Left ventricle myocardium inferior (tissue), 1 donor: ENCODE data around the gene TRPM5. TPM values are rescaled to one million over a fixed set of nuclear protein-coding genes. Genes with fewer than 3 reads are reported as not detected.
A peak's percentile ranks its signal among the peaks of the same experiment; 100 is the strongest.

Experiments used
- DNase-seq: peaks from one replicate; pipeline ENCODE4 v3.0.0-alpha.2; 2020
- H3K27ac ChIP-seq: fragments of 200-600 bp; replicated peaks from 2 replicates; pipeline ENCODE4 v1.8.0; 2021
- H3K27me3 ChIP-seq: fragments of 200-600 bp; 2 replicates; pipeline ENCODE4 v1.8.0; 2021; ENCODE audit warnings: low read depth
- H3K36me3 ChIP-seq: fragments of 200-600 bp; 2 replicates; pipeline ENCODE4 v1.8.0; 2021
- H3K4me1 ChIP-seq: fragments of 200-600 bp; 2 replicates; pipeline ENCODE4 v1.8.0; 2021
- H3K4me3 ChIP-seq: fragments of 200-600 bp; 2 replicates; pipeline ENCODE4 v1.8.0; 2021; ENCODE audit warnings: mild to moderate bottlenecking, moderate library complexity
- H3K9me3 ChIP-seq: fragments of 200-600 bp; replicated peaks from 2 replicates; pipeline ENCODE4 v1.8.0; 2021
- intact Hi-C: fragments of 100-400 bp; cut with micrococcal nuclease; formaldehyde crosslinking; loops from one replicate; pipeline ENCODE4 v1.11.0; 2022
- total RNA-seq: library from RNA; stranded (reverse); fragmentation: NEBNext Ultra II Directional; extraction: Animal tissue kit (Norgen Biotek cat#: 25700); gene quantifications from one replicate; pipeline ENCODE4 v1.2.1, GENCODE V29; 2021
- TF ChIP-seq, protein P1 (sequence below): fragments of 200-600 bp; IDR thresholded peaks from 2 replicates; pipeline ENCODE4 v1.8.0; 2021; ENCODE audit warnings: antibody characterized with exemption, mild to moderate bottlenecking, borderline replicate concordance
- donor health status: DM: no; HTN: yes; CAD: no; lungs with severe emphysema.

TRPM5 gene
- total RNA-seq, 1 donor from 2014 or later, result not detected

DNA sequence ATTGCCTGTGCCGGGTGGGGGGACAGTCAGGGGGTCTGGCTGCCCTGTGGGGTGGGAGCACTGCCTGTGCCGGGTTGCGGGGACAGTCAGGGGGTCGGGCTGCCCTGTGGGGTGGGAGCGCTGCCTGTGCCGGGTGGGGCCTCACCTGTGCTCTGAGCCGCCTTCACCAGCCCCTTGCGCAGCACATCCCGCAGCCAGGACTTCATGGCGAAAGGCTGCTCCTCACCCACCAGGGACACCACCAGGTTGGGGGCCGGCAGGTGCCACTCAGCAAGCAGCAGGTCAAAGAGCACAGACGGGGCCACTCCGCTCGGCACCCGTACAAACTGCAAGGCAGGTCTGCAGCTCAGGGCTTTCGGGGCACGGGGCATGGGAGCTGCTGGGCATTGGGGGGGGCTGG is 22.3 kb downstream of the TRPM5 start:
- Histone ChIP-seq H3K27ac (no peak overlapping the region), H3K4me1 (peaks cover 13% of the 10 kb centered on the region), H3K9me3 (no peaks in the 10 kb centered on the region), H3K36me3 (no peaks in the 10 kb centered on the region), H3K27me3 (peaks cover 37% of the 10 kb centered on the region), H3K4me3 (no peak overlapping the region)
- no peak for DNase-seq
- intact Hi-C loops, result loop anchor here (5.0 to 10.0 kb wide), 2 partner anchors 115 to 463 kb away; partner anchors contain the start of gene CDKN1C
- TF ChIP-seq, protein P1, sequence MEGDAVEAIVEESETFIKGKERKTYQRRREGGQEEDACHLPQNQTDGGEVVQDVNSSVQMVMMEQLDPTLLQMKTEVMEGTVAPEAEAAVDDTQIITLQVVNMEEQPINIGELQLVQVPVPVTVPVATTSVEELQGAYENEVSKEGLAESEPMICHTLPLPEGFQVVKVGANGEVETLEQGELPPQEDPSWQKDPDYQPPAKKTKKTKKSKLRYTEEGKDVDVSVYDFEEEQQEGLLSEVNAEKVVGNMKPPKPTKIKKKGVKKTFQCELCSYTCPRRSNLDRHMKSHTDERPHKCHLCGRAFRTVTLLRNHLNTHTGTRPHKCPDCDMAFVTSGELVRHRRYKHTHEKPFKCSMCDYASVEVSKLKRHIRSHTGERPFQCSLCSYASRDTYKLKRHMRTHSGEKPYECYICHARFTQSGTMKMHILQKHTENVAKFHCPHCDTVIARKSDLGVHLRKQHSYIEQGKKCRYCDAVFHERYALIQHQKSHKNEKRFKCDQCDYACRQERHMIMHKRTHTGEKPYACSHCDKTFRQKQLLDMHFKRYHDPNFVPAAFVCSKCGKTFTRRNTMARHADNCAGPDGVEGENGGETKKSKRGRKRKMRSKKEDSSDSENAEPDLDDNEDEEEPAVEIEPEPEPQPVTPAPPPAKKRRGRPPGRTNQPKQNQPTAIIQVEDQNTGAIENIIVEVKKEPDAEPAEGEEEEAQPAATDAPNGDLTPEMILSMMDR, result no peak

- H3K4me1 ChIP-seq, result peaks cover 13% of the 10 kb centered on the region
- no peaks in the 10 kb centered on the region for H3K9me3 ChIP-seq
- no peak overlapping the region for H3K4me3 ChIP-seq
- TF ChIP-seq, protein P1, result no peak
- H3K27ac ChIP-seq, result no peak overlapping the region
- H3K27me3 ChIP-seq, result peaks cover 37% of the 10 kb centered on the region
- intact Hi-C loops, result loop anchor here (5.0 to 10.0 kb wide), 2 partner anchors 114 to 463 kb away; partner anchors contain the start of gene CDKN1C
- H3K36me3 ChIP-seq, result no peaks in the 10 kb centered on the region
- DNase-seq, result no peak
Observed at GRCh38 chr11:2421226-2421994, 22.9 kb downstream of the TRPM5 start.

DNA sequence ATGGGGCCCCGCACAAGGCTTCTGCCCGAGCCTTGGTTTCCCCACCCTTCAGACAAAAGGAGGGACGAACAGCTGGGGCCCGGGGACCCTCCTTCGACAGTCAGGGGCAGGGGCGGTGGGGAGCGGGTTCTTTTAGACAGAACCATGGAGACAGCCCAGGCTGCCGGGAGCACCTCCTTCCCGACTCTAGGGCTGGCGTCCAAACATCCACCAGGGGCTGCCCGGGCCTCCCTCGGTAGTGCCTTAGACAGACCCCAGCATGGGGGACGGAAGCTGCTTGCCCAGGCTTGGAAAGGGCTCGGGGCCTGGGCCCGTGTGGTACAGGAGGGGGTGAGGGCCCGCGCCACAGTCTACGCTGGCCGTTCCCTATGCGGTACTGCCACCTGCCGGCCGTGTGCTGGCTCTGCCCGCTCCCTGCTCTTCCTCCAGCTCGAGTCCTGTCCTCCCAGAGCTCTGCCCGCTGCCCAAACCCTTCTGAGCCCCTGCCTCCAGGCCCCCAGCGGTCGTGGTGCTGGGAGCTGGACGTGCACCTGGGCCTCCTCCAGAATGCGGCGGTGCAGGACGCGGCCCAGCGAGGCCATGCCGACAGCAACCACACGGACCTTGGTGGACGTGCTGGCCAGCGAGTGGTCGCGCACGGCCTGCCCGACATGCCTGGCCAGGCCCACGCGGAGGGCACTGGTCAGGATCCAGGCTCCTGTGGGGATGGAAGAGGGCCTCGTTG is 23.6 kb downstream of the TRPM5 start:
- TF ChIP-seq, protein P1, result peak; percentile 95
- no peak overlapping the region for H3K27ac ChIP-seq
- H3K4me1 ChIP-seq, result peaks cover 13% of the 10 kb centered on the region
- H3K27me3 ChIP-seq, result peaks cover 34% of the 10 kb centered on the region
- peak; percentile 69 for DNase-seq
- peak overlapping the region; percentile 33 for H3K4me3 ChIP-seq
- no peaks in the 10 kb centered on the region for H3K36me3 ChIP-seq
- intact Hi-C loops, result loop anchor here (5.0 to 10.0 kb wide), 2 partner anchors 113 to 464 kb away; partner anchors contain the start of gene CDKN1C
- H3K9me3 ChIP-seq, result no peaks in the 10 kb centered on the region

GRCh38 chr11:2419638-2420501 is 24.4 kb downstream of the TRPM5 start:
- DNase-seq, result peak; percentile 77
- peaks cover 32% of the 10 kb centered on the region for H3K27me3 ChIP-seq
- H3K9me3 ChIP-seq, result no peaks in the 10 kb centered on the region
- no peak overlapping the region for H3K4me3 ChIP-seq
- H3K4me1 ChIP-seq, result peaks cover 13% of the 10 kb centered on the region
- TF ChIP-seq, protein P1, result peak; percentile 85
- H3K36me3 ChIP-seq, result no peaks in the 10 kb centered on the region
- no peak overlapping the region for H3K27ac ChIP-seq
- intact Hi-C loops, result loop anchor here (5.0 to 10.0 kb wide), 3 partner anchors 113 to 465 kb away; partner anchors contain the start of gene CDKN1C
